OCI-M2 (cell line): ENCODE measurements around the gene PKM.
A peak's percentile ranks its signal among the peaks of the same experiment; 100 is the strongest.
"Not testable (repeated sequence)": the region's sequence is repeated elsewhere in the genome, so short reads cannot be mapped to it uniquely, and the experiment has no call there.

ENCODE experiments used
- DNase-seq: peaks from one replicate; lab custom pipeline; 2025; ENCODE audit not compliant: unreplicated experiment; lab: John Stamatoyannopoulos, UW

Gene PKM

GRCh38 chr15:72179950-72180581, 50.9 kb downstream of the PKM start:
- DNase-seq = no peak

GRCh38 chr15:72178976-72179585, 51.9 kb downstream of the PKM start:
- no peak for DNase-seq

- no peak for DNase-seq
Measured at GRCh38 chr15:72176743-72177142, 54.2 kb downstream of the PKM start.

GRCh38 chr15:72176159-72176558, 54.8 kb downstream of the PKM start:
- DNase-seq = no peak

GRCh38 chr15:72175186-72176044, 55.6 kb downstream of the PKM start:
- DNase-seq = no peak

GRCh38 chr15:72174551-72175165, 56.3 kb downstream of the PKM start:
- DNase-seq = no peak

GRCh38 chr15:72173864-72174550, 57.0 kb downstream of the PKM start:
- DNase-seq = no peak

- no peak for DNase-seq
Measured at GRCh38 chr15:72173401-72173800, 57.6 kb downstream of the PKM start.

- no peak for DNase-seq
Measured at GRCh38 chr15:72172796-72173195, 58.2 kb downstream of the PKM start.

- DNase-seq = not testable (repeated sequence)
Measured at GRCh38 chr15:72171978-72172377, 59.0 kb downstream of the PKM start.

- no peak for DNase-seq
Measured at GRCh38 chr15:72170691-72171090, 60.3 kb downstream of the PKM start.

GRCh38 chr15:72169921-72170611, 60.9 kb downstream of the PKM start:
- DNase-seq = no peak

GRCh38 chr15:72169236-72169920, 61.6 kb downstream of the PKM start:
- no peak for DNase-seq

- no peak for DNase-seq
Measured at GRCh38 chr15:72168808-72169190, 62.2 kb downstream of the PKM start.

GRCh38 chr15:72168131-72168807, 62.7 kb downstream of the PKM start:
- DNase-seq = peak; percentile 11

- DNase-seq = no peak
Measured at GRCh38 chr15:72167445-72167844, 63.5 kb downstream of the PKM start.

GRCh38 chr15:72166716-72167417, 64.1 kb downstream of the PKM start:
- no peak for DNase-seq

GRCh38 chr15:72163719-72164118, 67.3 kb downstream of the PKM start:
- DNase-seq = no peak

- DNase-seq = no peak
Measured at GRCh38 chr15:72162569-72162968, 68.4 kb downstream of the PKM start.
